GM23338 (cell line): ENCODE results near the gene ZMYND11. TPM values are rescaled to one million over a fixed set of nuclear protein-coding genes. Genes with fewer than 3 reads are reported as not detected.

Experiments
- ATAC-seq: fragments of 200-7000 bp; cut with Tn5 transposase; 3 replicates; pipeline ENCODE4 v1.9.1; 2020
- DNase-seq: peaks from one replicate; pipeline ENCODE4 v3.0.0-alpha.2; 2015; ENCODE audit warnings: low spot score
- H2AFZ ChIP-seq: fragments of 200-600 bp; sonication (generic); 2 replicates; pipeline ENCODE4 v1.8.0; 2016; ENCODE audit warnings: antibody characterized with exemption, mild to moderate bottlenecking, moderate library complexity
- H3F3A ChIP-seq: fragments of 200-600 bp; sonication (generic); replicated peaks from 2 replicates; pipeline ENCODE4 v1.8.0; 2017; ENCODE audit warnings: antibody characterized with exemption, mixed run types, low read depth
- H3K27ac ChIP-seq: fragments of 200-600 bp; sonication (generic); 2 replicates; pipeline ENCODE4 v1.6.1; 2016; ENCODE audit warnings: low read depth
- H3K27me3 ChIP-seq: fragments of 200-600 bp; sonication (generic); 2 replicates; pipeline ENCODE4 v1.8.0; 2016; ENCODE audit warnings: mild to moderate bottlenecking, mixed run types, moderate library complexity; ENCODE audit not compliant: insufficient read depth
- H3K36me3 ChIP-seq: fragments of 200-600 bp; sonication (generic); 2 replicates; pipeline ENCODE4 v1.8.0; 2016; ENCODE audit warnings: mild to moderate bottlenecking; ENCODE audit not compliant: insufficient read depth
- H3K4me1 ChIP-seq: fragments of 200-600 bp; sonication (generic); 2 replicates; pipeline ENCODE4 v1.8.0; 2016; ENCODE audit warnings: mild to moderate bottlenecking, moderate library complexity; ENCODE audit not compliant: insufficient read depth
- H3K4me2 ChIP-seq: fragments of 200-600 bp; sonication (generic); 2 replicates; pipeline ENCODE4 v1.7.1; 2017; ENCODE audit warnings: mixed run types
- H3K4me3 ChIP-seq: fragments of 200-600 bp; sonication (generic); 2 replicates; pipeline ENCODE4 v1.6.1; 2016; ENCODE audit warnings: mixed run types
- H3K79me2 ChIP-seq: fragments of 200-600 bp; sonication (generic); replicated peaks from 2 replicates; pipeline ENCODE4 v1.8.0; 2017; ENCODE audit warnings: mild to moderate bottlenecking; ENCODE audit not compliant: insufficient read depth
- H3K9me2 ChIP-seq: fragments of 200-600 bp; sonication (generic); 2 replicates; pipeline ENCODE4 v1.8.0; 2017; ENCODE audit not compliant: insufficient read depth
- H4K20me1 ChIP-seq: fragments of 200-600 bp; sonication (generic); replicated peaks from 2 replicates; pipeline ENCODE4 v1.8.0; 2017; ENCODE audit warnings: mild to moderate bottlenecking; ENCODE audit not compliant: insufficient read depth
- H3K27ac Mint-ChIP-seq: 2 replicates; pipeline ENCODE4 v1.8.0; 2020; ENCODE audit warnings: inconsistent platforms, mild to moderate bottlenecking, moderate library complexity, mixed read lengths
- H3K27me3 Mint-ChIP-seq: 3 replicates; pipeline ENCODE4 v1.8.0; 2022; ENCODE audit warnings: low read depth, mild to moderate bottlenecking, moderate library complexity, mixed read lengths, inconsistent platforms; ENCODE audit not compliant: insufficient read depth, poor library complexity
- H3K36me3 Mint-ChIP-seq: 3 replicates; pipeline ENCODE4 v1.8.0; 2021; ENCODE audit warnings: low read depth, mild to moderate bottlenecking, inconsistent platforms, moderate library complexity, mixed read lengths
- H3K4me1 Mint-ChIP-seq: 3 replicates; pipeline ENCODE4 v1.8.0; 2020; ENCODE audit warnings: mild to moderate bottlenecking, inconsistent platforms, mixed read lengths
- H3K4me3 Mint-ChIP-seq: 3 replicates; pipeline ENCODE4 v1.8.0; 2021; ENCODE audit warnings: moderate library complexity, mild to moderate bottlenecking, inconsistent platforms, mixed read lengths
- H3K9me3 Mint-ChIP-seq: 3 replicates; pipeline ENCODE4 v1.8.0; 2020; ENCODE audit warnings: moderate library complexity, mild to moderate bottlenecking, inconsistent platforms, mixed read lengths
- CREB1 ChIP-seq: fragments of 250-450 bp; sonication (Bioruptor Pico); IDR thresholded peaks from 2 replicates; pipeline ENCODE4 v1.5.0; 2020; ENCODE audit warnings: low read depth, mild to moderate bottlenecking, moderate library complexity
- CTCF ChIP-seq, 2 experiments: fragments of 200-600 bp in 1 of 2; sonication (generic) in 1 of 2; conservative IDR thresholded peaks; 2 replicates each; pipeline versions ENCODE4 v1.5.1 to v1.6.1; 2016 to 2017; ENCODE audit warnings: antibody characterized with exemption in 2 of 2, low read depth in 2 of 2, mild to moderate bottlenecking in 2 of 2, moderate library complexity in 1 of 2
- EZH2 ChIP-seq: fragments of 200-600 bp; sonication (generic); IDR thresholded peaks from one replicate; pipeline ENCODE4 v1.8.0; 2017; ENCODE audit warnings: antibody characterized with exemption, mild to moderate bottlenecking, low read depth; ENCODE audit not compliant: unreplicated experiment
- EZH2phosphoT487 ChIP-seq: fragments of 200-600 bp; sonication (generic); IDR thresholded peaks from one replicate; pipeline ENCODE4 v1.8.1; 2018; ENCODE audit warnings: antibody characterized with exemption; ENCODE audit not compliant: unreplicated experiment
- JUNB ChIP-seq: IDR thresholded peaks from one replicate; pipeline ENCODE4 v1.6.1; 2016; ENCODE audit warnings: antibody characterized with exemption; ENCODE audit not compliant: unreplicated experiment
- REST ChIP-seq: IDR thresholded peaks from one replicate; pipeline ENCODE4 v1.6.1; 2018; ENCODE audit warnings: antibody characterized with exemption; ENCODE audit not compliant: unreplicated experiment
- STAT1 ChIP-seq: IDR thresholded peaks from one replicate; pipeline ENCODE4 v1.6.1; 2016; ENCODE audit warnings: antibody characterized with exemption; ENCODE audit not compliant: unreplicated experiment
- ZNF114 ChIP-seq: fragments of 250-450 bp; sonication (Bioruptor Pico); IDR thresholded peaks from 2 replicates; pipeline ENCODE4 v1.5.0; 2020; ENCODE audit warnings: mild to moderate bottlenecking, moderate library complexity
- polyA plus RNA-seq: library from polyadenylated mRNA; unstranded; fragments of >200 nt; fragmentation: Nextera tagmentation; extraction: Ambion mirVana; gene quantifications from 2 replicates; pipeline ENCODE4 v1.2.1, GENCODE V29; 2016
- total RNA-seq: library from RNA; depleted of rRNA; stranded (reverse); fragments of >200 nt; shearing (Covaris generic); gene quantifications from 2 replicates; pipeline ENCODE4 v1.2.3, GENCODE V29; 2014
- TF ChIP-seq, protein P1 (sequence below): IDR thresholded peaks from 2 replicates; pipeline ENCODE4 v1.6.1; 2016; ENCODE audit warnings: antibody characterized with exemption

Gene ZMYND11
- total and polyA plus RNA-seq, 2 experiments from 2014 or later, result 8.9 to 16.9 TPM

- Mint-ChIP-seq H3K9me3 (no peaks in the 10 kb centered on the region), H3K4me1 (peaks cover 10% of the 10 kb centered on the region), H3K27me3 (peaks cover 16% of the 10 kb centered on the region), H3K4me3 (no peak overlapping the region), H3K27ac (peak overlapping the region; percentile 57; the same call in 1 of the 2 replicates), H3K36me3 (peaks cover 9% of the 10 kb centered on the region)
- Histone ChIP-seq H2AFZ (no peak overlapping the region), H3F3A (no peaks in the 10 kb centered on the region), H3K4me1 (no peaks in the 10 kb centered on the region), H3K36me3 (no peaks in the 10 kb centered on the region), H3K9me2 (no peaks in the 10 kb centered on the region), H3K27me3 (no peaks in the 10 kb centered on the region), H3K79me2 (no peaks in the 10 kb centered on the region), H3K4me3 (no peak overlapping the region), H3K4me2 (no peak overlapping the region), H3K27ac (0 out of 2 replicates have a peak overlapping the region, but pooled peaks have one; percentile 2), H4K20me1 (no peaks in the 10 kb centered on the region)
- ATAC-seq (no peak), DNase-seq (no peak)
- TF ChIP-seq, protein P1, sequence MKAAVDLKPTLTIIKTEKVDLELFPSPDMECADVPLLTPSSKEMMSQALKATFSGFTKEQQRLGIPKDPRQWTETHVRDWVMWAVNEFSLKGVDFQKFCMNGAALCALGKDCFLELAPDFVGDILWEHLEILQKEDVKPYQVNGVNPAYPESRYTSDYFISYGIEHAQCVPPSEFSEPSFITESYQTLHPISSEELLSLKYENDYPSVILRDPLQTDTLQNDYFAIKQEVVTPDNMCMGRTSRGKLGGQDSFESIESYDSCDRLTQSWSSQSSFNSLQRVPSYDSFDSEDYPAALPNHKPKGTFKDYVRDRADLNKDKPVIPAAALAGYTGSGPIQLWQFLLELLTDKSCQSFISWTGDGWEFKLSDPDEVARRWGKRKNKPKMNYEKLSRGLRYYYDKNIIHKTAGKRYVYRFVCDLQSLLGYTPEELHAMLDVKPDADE, result no peak
- TF ChIP-seq STAT1, result no peak
- TF ChIP-seq EZH2, result no peak
- TF ChIP-seq REST, result no peak
- no peak for TF ChIP-seq CREB1 (CRISPR knock-in tag)
- TF ChIP-seq CTCF (conservative IDR thresholded peaks at IDR 0.05; ENCODE audit: low read depth in 2 of 2), result no peak
- TF ChIP-seq ZNF114 (CRISPR knock-in tag), result no peak
Observed at GRCh38 chr10:287026-287709, 151.9 kb downstream of the ZMYND11 start.

DNA sequence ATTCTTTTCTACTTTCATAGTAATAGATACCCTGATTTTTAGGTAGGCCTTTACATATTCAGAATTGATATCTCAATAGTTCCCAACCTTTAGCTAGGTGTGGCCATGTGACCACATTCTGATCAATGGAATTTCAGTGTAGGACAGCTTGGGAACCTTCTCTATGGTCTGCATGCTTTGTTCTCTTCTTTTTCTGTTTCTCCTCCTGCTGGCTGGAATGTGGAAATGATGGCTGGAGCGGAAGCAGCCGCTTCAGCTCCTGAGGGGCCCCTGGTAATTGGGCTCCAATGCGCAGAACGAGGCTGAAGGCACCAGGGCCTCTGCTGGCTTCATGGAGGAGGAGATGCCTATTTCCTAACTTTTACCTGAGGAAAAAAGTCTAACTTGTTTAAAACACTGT is 152.6 kb downstream of the ZMYND11 start:
- Histone ChIP-seq H3F3A (no peaks in the 10 kb centered on the region), H3K27me3 (no peaks in the 10 kb centered on the region), H4K20me1 (no peaks in the 10 kb centered on the region), H3K36me3 (no peaks in the 10 kb centered on the region), H3K27ac (no peak overlapping the region), H3K4me3 (no peak overlapping the region), H3K4me2 (no peak overlapping the region), H3K4me1 (no peaks in the 10 kb centered on the region), H3K79me2 (no peaks in the 10 kb centered on the region), H3K9me2 (no peaks in the 10 kb centered on the region), H2AFZ (no peak overlapping the region)
- DNase-seq (peak; percentile 80), ATAC-seq (peak; percentile 63)
- H3K36me3 Mint-ChIP-seq, result peaks cover 9% of the 10 kb centered on the region
- peaks cover 16% of the 10 kb centered on the region for H3K27me3 Mint-ChIP-seq
- no peak overlapping the region for H3K4me3 Mint-ChIP-seq
- H3K4me1 Mint-ChIP-seq, result peaks cover 10% of the 10 kb centered on the region
- H3K9me3 Mint-ChIP-seq, result no peaks in the 10 kb centered on the region
- H3K27ac Mint-ChIP-seq, result 0 out of 2 replicates have a peak overlapping the region, but pooled peaks have one; percentile 57
- TF ChIP-seq ZNF114 (CRISPR knock-in tag) (no peak), CTCF (conservative IDR thresholded peaks at IDR 0.05; ENCODE audit: low read depth in 2 of 2) (peak; percentile 42 to 57), STAT1 (no peak), EZH2phosphoT487 (no peak), JUNB (no peak)
